HL-60 (cell line): ENCODE measurements around the gene MZT1.

ENCODE experiments used
- GABPA ChIP-seq: IDR thresholded peaks from 2 replicates; pipeline ENCODE4 v1.6.1; 2012; ENCODE audit warnings: low read depth
- POLR2AphosphoS5 ChIP-seq: IDR thresholded peaks from 2 replicates; pipeline ENCODE4 v1.6.1; 2012; ENCODE audit warnings: low read depth
- SPI1 ChIP-seq: IDR thresholded peaks from 2 replicates; pipeline ENCODE4 v1.6.1; 2012; ENCODE audit warnings: low read depth, mild to moderate bottlenecking, borderline replicate concordance
- TF ChIP-seq, protein P1 (sequence below): IDR thresholded peaks from 2 replicates; pipeline ENCODE4 v1.6.1; 2012; ENCODE audit warnings: low read depth; ENCODE audit not compliant: insufficient replicate concordance
- TF ChIP-seq, protein P2 (sequence below): IDR thresholded peaks from one replicate; pipeline ENCODE4 v1.5.1; 2011; ENCODE audit warnings: low read length, control low read depth, inconsistent platforms; ENCODE audit not compliant: insufficient read depth

DNA sequence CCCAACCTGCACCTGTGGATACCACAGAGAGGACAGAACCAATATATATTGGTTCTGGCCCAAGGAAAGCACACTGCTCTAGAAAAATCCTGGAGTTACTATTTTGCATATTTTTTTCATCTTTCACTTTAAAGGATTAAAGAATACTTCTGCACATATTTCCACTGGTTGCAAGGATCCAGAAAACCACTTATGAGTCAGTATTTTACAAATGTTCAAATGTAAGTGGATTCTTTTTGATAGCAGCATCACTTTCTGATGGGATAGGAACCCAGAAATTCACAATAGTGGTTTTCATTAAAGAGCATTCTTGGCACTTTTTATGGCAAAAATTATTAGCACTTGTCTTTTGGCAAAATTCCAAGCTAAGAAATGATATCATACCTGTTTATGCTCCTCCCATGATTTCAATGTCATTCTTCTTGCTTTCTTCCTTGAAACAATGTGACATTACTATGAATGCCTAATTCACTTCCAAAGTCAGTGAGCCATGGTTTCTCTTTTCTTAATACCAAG, 38.2 kb downstream of the MZT1 start:
- TF ChIP-seq, protein P1, sequence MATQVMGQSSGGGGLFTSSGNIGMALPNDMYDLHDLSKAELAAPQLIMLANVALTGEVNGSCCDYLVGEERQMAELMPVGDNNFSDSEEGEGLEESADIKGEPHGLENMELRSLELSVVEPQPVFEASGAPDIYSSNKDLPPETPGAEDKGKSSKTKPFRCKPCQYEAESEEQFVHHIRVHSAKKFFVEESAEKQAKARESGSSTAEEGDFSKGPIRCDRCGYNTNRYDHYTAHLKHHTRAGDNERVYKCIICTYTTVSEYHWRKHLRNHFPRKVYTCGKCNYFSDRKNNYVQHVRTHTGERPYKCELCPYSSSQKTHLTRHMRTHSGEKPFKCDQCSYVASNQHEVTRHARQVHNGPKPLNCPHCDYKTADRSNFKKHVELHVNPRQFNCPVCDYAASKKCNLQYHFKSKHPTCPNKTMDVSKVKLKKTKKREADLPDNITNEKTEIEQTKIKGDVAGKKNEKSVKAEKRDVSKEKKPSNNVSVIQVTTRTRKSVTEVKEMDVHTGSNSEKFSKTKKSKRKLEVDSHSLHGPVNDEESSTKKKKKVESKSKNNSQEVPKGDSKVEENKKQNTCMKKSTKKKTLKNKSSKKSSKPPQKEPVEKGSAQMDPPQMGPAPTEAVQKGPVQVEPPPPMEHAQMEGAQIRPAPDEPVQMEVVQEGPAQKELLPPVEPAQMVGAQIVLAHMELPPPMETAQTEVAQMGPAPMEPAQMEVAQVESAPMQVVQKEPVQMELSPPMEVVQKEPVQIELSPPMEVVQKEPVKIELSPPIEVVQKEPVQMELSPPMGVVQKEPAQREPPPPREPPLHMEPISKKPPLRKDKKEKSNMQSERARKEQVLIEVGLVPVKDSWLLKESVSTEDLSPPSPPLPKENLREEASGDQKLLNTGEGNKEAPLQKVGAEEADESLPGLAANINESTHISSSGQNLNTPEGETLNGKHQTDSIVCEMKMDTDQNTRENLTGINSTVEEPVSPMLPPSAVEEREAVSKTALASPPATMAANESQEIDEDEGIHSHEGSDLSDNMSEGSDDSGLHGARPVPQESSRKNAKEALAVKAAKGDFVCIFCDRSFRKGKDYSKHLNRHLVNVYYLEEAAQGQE: no peak
- TF ChIP-seq, protein P2, sequence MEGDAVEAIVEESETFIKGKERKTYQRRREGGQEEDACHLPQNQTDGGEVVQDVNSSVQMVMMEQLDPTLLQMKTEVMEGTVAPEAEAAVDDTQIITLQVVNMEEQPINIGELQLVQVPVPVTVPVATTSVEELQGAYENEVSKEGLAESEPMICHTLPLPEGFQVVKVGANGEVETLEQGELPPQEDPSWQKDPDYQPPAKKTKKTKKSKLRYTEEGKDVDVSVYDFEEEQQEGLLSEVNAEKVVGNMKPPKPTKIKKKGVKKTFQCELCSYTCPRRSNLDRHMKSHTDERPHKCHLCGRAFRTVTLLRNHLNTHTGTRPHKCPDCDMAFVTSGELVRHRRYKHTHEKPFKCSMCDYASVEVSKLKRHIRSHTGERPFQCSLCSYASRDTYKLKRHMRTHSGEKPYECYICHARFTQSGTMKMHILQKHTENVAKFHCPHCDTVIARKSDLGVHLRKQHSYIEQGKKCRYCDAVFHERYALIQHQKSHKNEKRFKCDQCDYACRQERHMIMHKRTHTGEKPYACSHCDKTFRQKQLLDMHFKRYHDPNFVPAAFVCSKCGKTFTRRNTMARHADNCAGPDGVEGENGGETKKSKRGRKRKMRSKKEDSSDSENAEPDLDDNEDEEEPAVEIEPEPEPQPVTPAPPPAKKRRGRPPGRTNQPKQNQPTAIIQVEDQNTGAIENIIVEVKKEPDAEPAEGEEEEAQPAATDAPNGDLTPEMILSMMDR: no peak
- TF ChIP-seq GABPA: no peak
- TF ChIP-seq SPI1: no peak
- no peak for TF ChIP-seq POLR2AphosphoS5
